Neural progenitor cell (in vitro differentiated cells): Measurements from ENCODE around the gene CASP12. TPM values are rescaled to one million over a fixed set of nuclear protein-coding genes. Genes with fewer than 3 reads are reported as not detected.

Source experiments
- DNase-seq: peaks from one replicate; pipeline ENCODE4 v3.0.0-alpha.2; 2016; ENCODE audit warnings: low spot score
- H2AFZ ChIP-seq: fragments of 200-600 bp; sonication (generic); replicated peaks from 2 replicates; pipeline ENCODE4 v1.6.1; 2016; ENCODE audit warnings: antibody characterized with exemption
- H3F3A ChIP-seq: fragments of 200-600 bp; sonication (generic); 2 replicates; pipeline ENCODE4 v1.6.1; 2016; ENCODE audit warnings: antibody characterized with exemption, low read depth
- H3K27ac ChIP-seq: fragments of 200-600 bp; sonication (generic); 2 replicates; pipeline ENCODE4 v1.5.1; 2016; ENCODE audit warnings: mild to moderate bottlenecking
- H3K27me3 ChIP-seq: fragments of 200-600 bp; sonication (generic); 2 replicates; pipeline ENCODE4 v1.6.1; 2016; ENCODE audit warnings: mild to moderate bottlenecking, moderate library complexity
- H3K36me3 ChIP-seq: fragments of 200-600 bp; sonication (generic); 2 replicates; pipeline ENCODE4 v1.5.1; 2016
- H3K4me1 ChIP-seq: fragments of 200-600 bp; sonication (generic); 2 replicates; pipeline ENCODE4 v1.6.1; 2016; ENCODE audit warnings: mixed run types
- H3K4me2 ChIP-seq: fragments of 200-600 bp; sonication (generic); 2 replicates; pipeline ENCODE4 v1.6.1; 2016
- H3K4me3 ChIP-seq: fragments of 200-600 bp; sonication (generic); 2 replicates; pipeline ENCODE4 v1.5.1; 2016
- H3K79me2 ChIP-seq: fragments of 200-600 bp; sonication (generic); 2 replicates; pipeline ENCODE4 v1.6.1; 2016; ENCODE audit warnings: low read depth
- H3K9ac ChIP-seq: fragments of 200-600 bp; sonication (generic); 2 replicates; pipeline ENCODE4 v1.6.1; 2016
- H3K9me3 ChIP-seq: fragments of 200-600 bp; sonication (generic); 2 replicates; pipeline ENCODE4 v1.5.1; 2016; ENCODE audit warnings: low read depth
- H4K20me1 ChIP-seq: fragments of 200-600 bp; sonication (generic); 2 replicates; pipeline ENCODE4 v1.6.1; 2016; ENCODE audit warnings: low read depth
- H3K27ac Mint-ChIP-seq: 3 replicates; pipeline ENCODE4 v1.8.0; 2021; ENCODE audit warnings: mixed read lengths
- H3K27me3 Mint-ChIP-seq: 2 replicates; pipeline ENCODE4 v1.8.0; 2022; ENCODE audit warnings: low read depth, mild to moderate bottlenecking, inconsistent platforms, moderate library complexity, mixed read lengths; ENCODE audit not compliant: insufficient read depth
- H3K36me3 Mint-ChIP-seq: 3 replicates; pipeline ENCODE4 v1.8.0; 2021; ENCODE audit warnings: mixed read lengths
- H3K4me1 Mint-ChIP-seq: 3 replicates; pipeline ENCODE4 v1.8.0; 2021; ENCODE audit warnings: mixed read lengths
- H3K4me3 Mint-ChIP-seq: 3 replicates; pipeline ENCODE4 v1.8.0; 2021; ENCODE audit warnings: mild to moderate bottlenecking, moderate library complexity, mixed read lengths
- H3K9me3 Mint-ChIP-seq: 3 replicates; pipeline ENCODE4 v1.8.0; 2020; ENCODE audit warnings: mixed read lengths
- CTCF ChIP-seq: fragments of 200-600 bp; sonication (generic); IDR thresholded peaks from 2 replicates; pipeline ENCODE4 v1.5.1; 2017; ENCODE audit warnings: antibody characterized with exemption, mild to moderate bottlenecking
- EZH2 ChIP-seq: fragments of 200-600 bp; sonication (generic); IDR thresholded peaks from 2 replicates; pipeline ENCODE4 v1.6.1; 2017; ENCODE audit warnings: antibody characterized with exemption, mild to moderate bottlenecking, moderate library complexity
- EZH2phosphoT487 ChIP-seq: fragments of 200-600 bp; sonication (generic); IDR thresholded peaks from 2 replicates; pipeline ENCODE4 v1.6.1; 2017; ENCODE audit warnings: antibody characterized with exemption
- total RNA-seq: library from RNA; depleted of rRNA; stranded (reverse); fragments of >200 nt; gene quantifications from 2 replicates; pipeline ENCODE4 v1.2.3, GENCODE V29; 2015; ENCODE audit warnings: low replicate concordance

CASP12 gene
- total RNA-seq, 1 donor from 2014 or later, result not detected

- Histone ChIP-seq H3K9ac (no peak overlapping the region), H3K4me3 (no peak overlapping the region), H3F3A (no peaks in the 10 kb centered on the region), H3K27ac (no peak overlapping the region), H4K20me1 (no peaks in the 10 kb centered on the region), H3K79me2 (no peaks in the 10 kb centered on the region), H3K36me3 (no peaks in the 10 kb centered on the region), H3K4me1 (no peaks in the 10 kb centered on the region), H3K27me3 (no peaks in the 10 kb centered on the region), H3K9me3 (no peaks in the 10 kb centered on the region), H3K4me2 (no peak overlapping the region), H2AFZ (no peak overlapping the region)
- Mint-ChIP-seq H3K27ac (no peak overlapping the region), H3K9me3 (peaks cover 7% of the 10 kb centered on the region), H3K27me3 (no peaks in the 10 kb centered on the region), H3K4me3 (no peak overlapping the region), H3K36me3 (no peaks in the 10 kb centered on the region), H3K4me1 (no peaks in the 10 kb centered on the region)
- no peak for TF ChIP-seq EZH2phosphoT487
- no peak for TF ChIP-seq EZH2
- TF ChIP-seq CTCF, result no peak
- DNase-seq, result peak; percentile 43
Measured at GRCh38 chr11:104926771-104927611, 28.7 kb upstream of the CASP12 start.

GRCh38 chr11:104925850-104926249 is 27.6 kb upstream of the CASP12 start:
- H3F3A ChIP-seq, result no peaks in the 10 kb centered on the region
- H2AFZ ChIP-seq, result no peak overlapping the region
- Mint-ChIP-seq H3K4me3 (no peak overlapping the region), H3K27ac (no peak overlapping the region), H3K9me3 (peaks cover 3% of the 10 kb centered on the region), H3K36me3 (no peaks in the 10 kb centered on the region), H3K4me1 (no peaks in the 10 kb centered on the region), H3K27me3 (no peaks in the 10 kb centered on the region)
- TF ChIP-seq EZH2phosphoT487 (no peak), EZH2 (no peak), CTCF (no peak)
- H3K4me2 ChIP-seq, result no peak overlapping the region
- no peak overlapping the region for H3K9ac ChIP-seq
- no peaks in the 10 kb centered on the region for H3K79me2 ChIP-seq
- H3K36me3 ChIP-seq, result no peaks in the 10 kb centered on the region
- no peaks in the 10 kb centered on the region for H3K27me3 ChIP-seq
- DNase-seq, result no peak
- no peaks in the 10 kb centered on the region for H3K9me3 ChIP-seq
- no peaks in the 10 kb centered on the region for H3K4me1 ChIP-seq
- no peak overlapping the region for H3K4me3 ChIP-seq
- no peak overlapping the region for H3K27ac ChIP-seq
- no peaks in the 10 kb centered on the region for H4K20me1 ChIP-seq

- no peaks in the 10 kb centered on the region for H3K9me3 Mint-ChIP-seq
- no peaks in the 10 kb centered on the region for H3K9me3 ChIP-seq
- H3K36me3 ChIP-seq, result no peaks in the 10 kb centered on the region
- H3K27ac ChIP-seq, result no peak overlapping the region
- no peaks in the 10 kb centered on the region for H3K79me2 ChIP-seq
- H3K4me1 Mint-ChIP-seq, result no peaks in the 10 kb centered on the region
- H4K20me1 ChIP-seq, result no peaks in the 10 kb centered on the region
- H3K27me3 ChIP-seq, result no peaks in the 10 kb centered on the region
- H3K27ac Mint-ChIP-seq, result no peak overlapping the region
- H3K36me3 Mint-ChIP-seq, result no peaks in the 10 kb centered on the region
- H2AFZ ChIP-seq, result no peak overlapping the region
- no peaks in the 10 kb centered on the region for H3K4me1 ChIP-seq
- no peak for TF ChIP-seq EZH2
- TF ChIP-seq EZH2phosphoT487, result no peak
- no peak for TF ChIP-seq CTCF
- DNase-seq, result no peak
- no peaks in the 10 kb centered on the region for H3K27me3 Mint-ChIP-seq
- H3F3A ChIP-seq, result no peaks in the 10 kb centered on the region
- no peak overlapping the region for H3K4me2 ChIP-seq
- no peak overlapping the region for H3K9ac ChIP-seq
- H3K4me3 Mint-ChIP-seq, result no peak overlapping the region
- H3K4me3 ChIP-seq, result no peak overlapping the region
Measured at GRCh38 chr11:104918113-104918824, 20.0 kb upstream of the CASP12 start.
